Measurements from ENCODE around the gene PSMD1. TPM values are rescaled to one million over a fixed set of nuclear protein-coding genes. Genes with fewer than 3 reads are reported as not detected.
A peak's percentile ranks its signal among the peaks of the same experiment; 100 is the strongest.

The PSMD1 gene
- total and polyA plus RNA-seq, 11 donors, result 33.2 to 124 (median 86.1) TPM

GRCh38 chr2:231104115-231104713, 47.5 kb downstream of the PSMD1 start:
- Histone ChIP-seq H3K27ac (peak overlapping the region in 2 of 12 donors; percentile 2 to 65), H3K4me3 (no peak overlapping the region), H3K27me3 (no peaks in the 10 kb centered on the region), H3K36me3 (peaks cover 0 to 55% (median 34%) of the 10 kb centered on the region in 9 donors), H3K9me3 (peaks cover 0 to 18% (median 12%) of the 10 kb centered on the region in 12 donors), H3K4me1 (peaks cover 0 to 23% (median 3%) of the 10 kb centered on the region in 12 donors)
- ATAC-seq (peak; percentile 51 to 82 (median 78)), DNase-seq (peak in 3 of 5 donors; percentile 34 to 48 (median 41))
- TF ChIP-seq POLR2A (IDR thresholded peaks at IDR 0.05), result no peak
- peak; percentile 65 to 91 (median 84) for TF ChIP-seq CTCF (IDR thresholded peaks at IDR 0.05)
- WGBS, 4 donors, result 9 to 15% (median 11%) methylated on average over 3 of the region's 3 CpGs
- intact Hi-C loops (cut with DNase I), result loop anchor here in 9 of 10 donors (1.0 to 10.0 kb wide), 12 partner anchors 88 to 351 kb away; partner anchors contain the start of gene ARMC9 (in 1 of the 9)

GRCh38 chr2:231110551-231110950, 53.9 kb downstream of the PSMD1 start:
- H3K9me3 ChIP-seq, result no peaks in the 10 kb centered on the region
- peak; percentile 15 to 56 (median 26) for TF ChIP-seq CTCF (IDR thresholded peaks at IDR 0.05)
- no peak for TF ChIP-seq POLR2A (IDR thresholded peaks at IDR 0.05)
- intact Hi-C loops (cut with DNase I), result no loop called here
- peak overlapping the region in 2 of 12 donors; percentile 10 to 49 for H3K27ac ChIP-seq
- H3K36me3 ChIP-seq, result peaks cover 0 to 59% (median 26%) of the 10 kb centered on the region in 9 donors
- no peaks in the 10 kb centered on the region for H3K27me3 ChIP-seq
- ATAC-seq, result peak; percentile 61 to 85 (median 76)
- peaks cover 0 to 21% (median 9%) of the 10 kb centered on the region in 12 donors for H3K4me1 ChIP-seq
- DNase-seq, result no peak
- H3K4me3 ChIP-seq, result no peak overlapping the region
- 3 to 39% (median 21%) methylated on average over 1 of the region's 1 CpG for WGBS, 4 donors

GRCh38 chr2:231111987-231112386, 55.3 kb downstream of the PSMD1 start:
- Histone ChIP-seq H3K27ac (peak overlapping the region in 1 of 12 donors; percentile 49), H3K27me3 (no peaks in the 10 kb centered on the region), H3K9me3 (no peaks in the 10 kb centered on the region), H3K36me3 (peaks cover 0 to 48% (median 26%) of the 10 kb centered on the region in 9 donors), H3K4me1 (peaks cover 0 to 21% (median 9%) of the 10 kb centered on the region in 12 donors), H3K4me3 (no peak overlapping the region)
- TF ChIP-seq POLR2A (IDR thresholded peaks at IDR 0.05), result no peak
- TF ChIP-seq CTCF (IDR thresholded peaks at IDR 0.05), result no peak
- DNase-seq (no peak), ATAC-seq (no peak)
- intact Hi-C loops (cut with DNase I), result no loop called here
- 92 to 98% (median 94%) methylated on average over 1 of the region's 1 CpG for WGBS, 4 donors

GRCh38 chr2:231113489-231113888, 56.8 kb downstream of the PSMD1 start:
- H3K9me3 ChIP-seq, result no peaks in the 10 kb centered on the region
- no peak for ATAC-seq
- no peak overlapping the region for H3K4me3 ChIP-seq
- no peak overlapping the region for H3K27ac ChIP-seq
- TF ChIP-seq CTCF (IDR thresholded peaks at IDR 0.05) (no peak), POLR2A (IDR thresholded peaks at IDR 0.05) (no peak)
- no peak for DNase-seq
- WGBS, 4 donors, result 93 to 98% (median 96%) methylated on average over 5 of the region's 5 CpGs
- peaks cover 0 to 41% (median 22%) of the 10 kb centered on the region in 9 donors for H3K36me3 ChIP-seq
- intact Hi-C loops (cut with DNase I), result no loop called here
- no peaks in the 10 kb centered on the region for H3K27me3 ChIP-seq
- H3K4me1 ChIP-seq, result peaks cover 0 to 14% (median 7%) of the 10 kb centered on the region in 12 donors
